HUES48 (cell line): ENCODE measurements around the gene RGL1.

Experiments used
- H3K27ac ChIP-seq: one replicate; pipeline ENCODE4 v1.7.0; 2013; ENCODE audit warnings: low read depth, low read length, inconsistent platforms
- H3K27me3 ChIP-seq: 2 replicates; pipeline ENCODE4 v1.6.1; 2013; ENCODE audit warnings: mild to moderate bottlenecking, low read length; ENCODE audit not compliant: control insufficient read depth, insufficient read depth
- H3K36me3 ChIP-seq: 2 replicates; pipeline ENCODE4 v1.6.1; 2013; ENCODE audit warnings: low read length; ENCODE audit not compliant: control insufficient read depth, insufficient read depth
- H3K4me1 ChIP-seq: 2 replicates; pipeline ENCODE4 v1.6.1; 2013; ENCODE audit warnings: mild to moderate bottlenecking, low read length; ENCODE audit not compliant: control insufficient read depth, insufficient read depth
- H3K4me3 ChIP-seq: 2 replicates; pipeline ENCODE4 v1.5.1; 2013; ENCODE audit warnings: mild to moderate bottlenecking, low read depth, low read length
- H3K9ac ChIP-seq: 2 replicates; pipeline ENCODE4 v1.6.1; 2013; ENCODE audit warnings: mild to moderate bottlenecking, low read depth, low read length, moderate library complexity
- H3K9me3 ChIP-seq: 2 replicates; pipeline ENCODE4 v1.6.1; 2013; ENCODE audit warnings: low read length; ENCODE audit not compliant: control insufficient read depth, insufficient read depth

The RGL1 gene

DNA sequence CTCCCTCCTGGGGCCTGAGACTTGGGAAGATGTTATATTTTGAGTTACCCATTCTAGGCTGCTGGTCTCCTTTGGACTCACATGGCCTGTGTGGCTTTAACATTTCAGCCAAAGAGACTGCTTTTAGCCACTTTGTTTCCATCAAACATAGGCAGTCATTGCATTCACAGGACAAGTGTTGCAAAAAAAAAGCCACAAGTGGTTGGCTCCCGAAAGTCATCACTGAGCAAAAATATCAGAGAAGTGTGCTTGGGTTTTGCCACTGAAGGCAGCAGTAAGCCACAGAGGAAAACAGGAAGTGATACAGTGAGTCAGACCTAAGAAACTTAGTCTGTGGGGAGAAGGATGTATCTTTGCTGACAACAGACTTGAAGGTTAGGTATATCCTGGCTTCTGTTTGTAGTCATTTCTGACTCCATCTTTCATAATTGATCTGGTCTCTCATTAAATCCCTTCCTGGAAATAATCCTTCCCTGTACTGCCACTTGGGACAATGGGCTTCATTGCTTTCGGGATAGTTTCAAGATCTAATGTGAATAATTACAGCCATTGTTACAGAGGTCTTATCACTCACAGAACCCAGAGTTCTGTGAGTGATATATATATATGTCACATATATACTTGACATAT is 151.8 kb downstream of the RGL1 start:
- H3K27me3 ChIP-seq, result no peaks in the 10 kb centered on the region
- H3K27ac ChIP-seq, result no peak overlapping the region
- H3K4me3 ChIP-seq, result no peak overlapping the region
- no peak overlapping the region for H3K9ac ChIP-seq
- no peaks in the 10 kb centered on the region for H3K36me3 ChIP-seq
- peaks cover 4% of the 10 kb centered on the region; the same call in 1 of the 2 replicates for H3K4me1 ChIP-seq
- H3K9me3 ChIP-seq, result no peaks in the 10 kb centered on the region

DNA sequence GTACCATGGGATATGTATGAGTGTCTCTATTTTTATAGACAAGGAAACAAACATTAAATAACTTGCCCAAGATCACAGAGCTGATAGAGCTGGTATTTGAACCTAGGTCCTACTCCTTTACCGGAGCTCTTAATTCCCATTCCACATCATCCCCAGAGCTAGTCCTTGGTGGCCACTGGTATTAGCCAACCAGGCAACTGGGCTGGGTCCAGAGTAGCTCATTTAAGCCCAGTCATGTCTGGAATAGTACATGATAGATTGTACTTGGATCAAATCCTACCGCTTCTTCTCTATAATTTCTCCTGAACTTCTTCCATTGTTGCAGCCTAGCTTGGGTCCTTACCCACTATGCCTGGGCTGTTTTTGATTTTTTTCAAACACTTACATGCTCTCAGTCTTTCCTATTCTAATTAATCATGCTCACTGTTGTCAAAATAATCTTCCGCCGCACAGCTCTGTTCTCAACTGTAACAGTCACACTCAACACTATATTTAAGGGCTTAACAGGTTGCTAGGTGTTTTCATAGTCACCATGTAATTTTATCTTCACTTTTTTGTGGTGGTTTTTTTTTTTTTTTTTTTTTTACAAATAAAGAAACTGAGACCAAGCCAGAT is 152.4 kb downstream of the RGL1 start:
- H3K4me3 ChIP-seq, result no peak overlapping the region
- peaks cover 4% of the 10 kb centered on the region; the same call in 1 of the 2 replicates for H3K4me1 ChIP-seq
- H3K9ac ChIP-seq, result no peak overlapping the region
- H3K27ac ChIP-seq, result no peak overlapping the region
- no peaks in the 10 kb centered on the region for H3K27me3 ChIP-seq
- no peaks in the 10 kb centered on the region for H3K9me3 ChIP-seq
- H3K36me3 ChIP-seq, result no peaks in the 10 kb centered on the region

DNA sequence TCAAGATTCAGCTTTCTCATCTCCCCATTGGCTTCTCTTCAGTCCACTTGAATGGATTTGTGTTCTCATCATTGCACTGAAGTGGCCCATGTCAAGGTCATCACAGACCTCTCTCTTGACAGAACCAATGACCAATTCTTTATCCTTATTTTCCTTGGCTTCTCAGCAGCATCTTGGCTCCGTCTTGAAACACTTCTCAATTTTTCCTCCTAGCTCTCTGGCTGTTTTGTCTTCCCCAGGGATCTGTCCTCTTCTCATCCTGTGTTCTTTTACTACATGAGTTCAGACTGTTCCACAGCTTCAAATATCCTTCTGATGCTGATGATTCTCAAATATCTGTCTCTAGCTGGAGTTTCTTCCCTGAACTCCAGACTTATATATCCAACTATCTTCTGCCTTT is 154.0 kb downstream of the RGL1 start:
- H3K36me3 ChIP-seq, result no peaks in the 10 kb centered on the region
- H3K27me3 ChIP-seq, result no peaks in the 10 kb centered on the region
- H3K27ac ChIP-seq, result no peak overlapping the region
- H3K9ac ChIP-seq, result no peak overlapping the region
- no peak overlapping the region for H3K4me3 ChIP-seq
- peaks cover 4% of the 10 kb centered on the region; the same call in 1 of the 2 replicates for H3K4me1 ChIP-seq
- H3K9me3 ChIP-seq, result no peaks in the 10 kb centered on the region

DNA sequence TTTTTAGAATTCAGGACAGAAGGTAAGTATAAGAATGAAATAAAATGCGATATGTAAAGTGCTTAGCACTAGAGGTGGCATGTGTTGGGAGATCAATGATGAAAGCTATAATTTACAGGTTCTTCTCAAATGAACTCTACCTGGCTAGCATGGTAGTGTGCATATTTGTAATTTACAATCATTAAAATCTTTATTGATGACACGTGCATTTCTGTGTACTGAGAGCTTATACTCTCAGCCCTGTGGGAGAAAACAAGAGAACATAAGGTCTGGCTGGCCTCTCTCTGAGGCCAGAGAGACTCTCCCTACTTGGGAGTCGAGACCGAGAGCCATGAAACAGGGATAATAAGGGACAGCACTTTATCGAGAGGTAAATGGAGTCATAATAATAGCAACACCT is 156.2 kb downstream of the RGL1 start:
- H3K27me3 ChIP-seq, result no peaks in the 10 kb centered on the region
- H3K27ac ChIP-seq, result no peak overlapping the region
- no peaks in the 10 kb centered on the region for H3K9me3 ChIP-seq
- no peaks in the 10 kb centered on the region for H3K36me3 ChIP-seq
- peaks cover 8% of the 10 kb centered on the region; the same call in 1 of the 2 replicates for H3K4me1 ChIP-seq
- H3K4me3 ChIP-seq, result no peak overlapping the region
- no peak overlapping the region for H3K9ac ChIP-seq

DNA sequence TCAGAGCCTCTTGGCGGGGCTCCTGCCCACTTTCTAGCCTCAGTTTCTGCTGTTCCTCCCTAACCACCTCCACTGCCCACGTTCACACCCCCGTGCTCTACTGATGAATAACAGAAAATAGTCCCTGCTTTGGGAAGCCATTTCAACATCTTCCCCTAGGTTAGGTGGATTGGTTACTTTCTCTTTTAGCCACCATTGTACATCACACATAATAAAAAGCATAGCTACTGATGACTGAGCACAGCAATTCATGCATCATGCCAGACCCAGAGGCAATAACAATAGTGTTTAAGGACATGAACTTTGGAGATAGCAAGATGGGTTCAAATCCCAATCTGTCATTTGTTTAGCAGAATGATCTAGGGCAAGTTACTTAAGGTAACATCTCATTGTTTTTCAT is 158.0 kb downstream of the RGL1 start:
- H3K9ac ChIP-seq, result no peak overlapping the region
- no peak overlapping the region for H3K4me3 ChIP-seq
- no peaks in the 10 kb centered on the region for H3K9me3 ChIP-seq
- no peaks in the 10 kb centered on the region for H3K27me3 ChIP-seq
- H3K27ac ChIP-seq, result no peak overlapping the region
- 0 out of 2 replicates have a peak, but pooled peaks cover 4% of the 10 kb centered on the region for H3K4me1 ChIP-seq
- H3K36me3 ChIP-seq, result no peaks in the 10 kb centered on the region

DNA sequence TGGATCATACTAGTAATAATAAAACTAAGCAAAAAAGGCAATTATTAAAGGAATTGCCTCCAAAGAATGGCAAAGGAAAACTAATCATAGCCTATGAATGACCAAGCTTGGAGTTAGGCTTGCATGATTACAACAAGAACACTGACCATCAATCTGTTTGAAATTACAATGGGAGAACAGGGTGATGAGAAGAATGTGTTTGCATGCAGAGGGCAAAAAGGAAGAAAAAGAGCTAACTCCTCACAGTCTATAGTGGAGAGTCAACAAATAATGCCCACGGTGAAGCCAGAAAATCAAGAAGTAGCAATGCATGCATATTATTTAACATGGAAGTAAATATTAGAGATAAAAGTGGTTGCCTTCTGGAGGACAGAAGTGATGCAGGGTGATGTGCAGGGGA is 160.8 kb downstream of the RGL1 start:
- Histone ChIP-seq H3K27me3 (no peaks in the 10 kb centered on the region), H3K36me3 (no peaks in the 10 kb centered on the region), H3K9me3 (no peaks in the 10 kb centered on the region), H3K9ac (no peak overlapping the region), H3K4me1 (0 out of 2 replicates have a peak, but pooled peaks cover 4% of the 10 kb centered on the region), H3K4me3 (no peak overlapping the region), H3K27ac (no peak overlapping the region)

DNA sequence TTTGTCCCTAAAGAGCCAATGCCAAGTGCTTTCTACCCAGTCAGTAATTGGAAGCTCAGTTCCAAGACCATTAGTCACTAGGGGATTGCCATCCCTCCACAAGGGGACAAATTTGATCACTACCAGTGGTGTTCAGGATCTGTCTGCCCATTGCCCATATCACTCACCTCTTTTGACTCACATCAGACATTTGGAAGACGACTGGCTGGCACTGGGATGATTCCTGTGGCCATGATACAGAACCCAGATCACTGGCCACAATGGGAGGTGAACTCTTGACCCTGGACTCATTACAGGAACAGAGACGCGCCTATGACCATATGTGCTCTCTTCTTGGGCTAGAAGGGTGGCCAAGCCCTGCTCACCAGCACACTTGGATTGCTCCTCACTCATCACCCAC is 161.6 kb downstream of the RGL1 start:
- H3K27me3 ChIP-seq, result no peaks in the 10 kb centered on the region
- no peak overlapping the region for H3K4me3 ChIP-seq
- no peaks in the 10 kb centered on the region for H3K36me3 ChIP-seq
- 0 out of 2 replicates have a peak, but pooled peaks cover 4% of the 10 kb centered on the region for H3K4me1 ChIP-seq
- H3K9me3 ChIP-seq, result no peaks in the 10 kb centered on the region
- no peak overlapping the region for H3K9ac ChIP-seq
- H3K27ac ChIP-seq, result no peak overlapping the region

DNA sequence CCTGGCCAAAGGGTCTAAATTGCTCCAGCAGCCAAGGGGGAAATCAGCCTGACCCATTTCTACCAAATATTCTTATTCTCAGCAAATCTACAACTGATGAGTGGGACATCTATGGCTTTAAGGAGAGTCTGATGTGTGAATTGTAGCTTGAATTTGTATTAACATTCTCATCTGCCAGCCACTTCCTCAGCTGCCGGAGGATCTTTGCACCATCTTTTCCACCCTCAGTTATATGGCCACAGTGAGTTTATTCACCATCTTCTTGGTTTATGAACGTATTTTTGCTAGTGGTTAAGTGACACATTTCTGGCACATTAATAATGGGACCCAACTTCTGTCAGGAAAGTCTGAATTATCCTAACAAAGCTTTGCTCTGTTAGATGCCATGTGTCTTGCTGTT is 163.0 kb downstream of the RGL1 start:
- Histone ChIP-seq H3K27ac (no peak overlapping the region), H3K27me3 (no peaks in the 10 kb centered on the region), H3K4me1 (0 out of 2 replicates have a peak, but pooled peaks cover 4% of the 10 kb centered on the region), H3K9me3 (no peaks in the 10 kb centered on the region), H3K36me3 (no peaks in the 10 kb centered on the region), H3K4me3 (no peak overlapping the region), H3K9ac (no peak overlapping the region)

DNA sequence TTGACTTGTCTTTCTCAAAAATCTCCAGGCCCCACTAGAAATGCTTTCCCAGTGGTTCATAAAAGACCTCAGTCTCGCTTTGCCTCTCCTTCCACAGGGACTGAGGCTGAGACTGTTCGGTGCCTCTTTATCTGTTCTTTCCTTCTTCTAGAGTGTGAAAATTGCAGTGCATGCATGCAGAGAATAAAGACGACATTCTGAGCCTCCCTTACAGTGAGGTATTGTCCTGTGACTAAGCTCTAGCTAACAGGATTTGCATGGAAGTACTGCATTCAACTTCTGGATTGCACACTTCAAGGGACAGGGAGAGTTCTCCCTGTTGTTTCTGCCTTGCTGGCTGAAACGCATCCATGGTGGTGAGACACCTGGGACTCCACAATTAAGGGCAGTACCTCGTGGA is 163.5 kb downstream of the RGL1 start:
- no peak overlapping the region for H3K27ac ChIP-seq
- H3K9ac ChIP-seq, result no peak overlapping the region
- no peak overlapping the region for H3K4me3 ChIP-seq
- H3K27me3 ChIP-seq, result no peaks in the 10 kb centered on the region
- no peaks in the 10 kb centered on the region for H3K9me3 ChIP-seq
- no peaks in the 10 kb centered on the region for H3K36me3 ChIP-seq
- H3K4me1 ChIP-seq, result 0 out of 2 replicates have a peak, but pooled peaks cover 4% of the 10 kb centered on the region

DNA sequence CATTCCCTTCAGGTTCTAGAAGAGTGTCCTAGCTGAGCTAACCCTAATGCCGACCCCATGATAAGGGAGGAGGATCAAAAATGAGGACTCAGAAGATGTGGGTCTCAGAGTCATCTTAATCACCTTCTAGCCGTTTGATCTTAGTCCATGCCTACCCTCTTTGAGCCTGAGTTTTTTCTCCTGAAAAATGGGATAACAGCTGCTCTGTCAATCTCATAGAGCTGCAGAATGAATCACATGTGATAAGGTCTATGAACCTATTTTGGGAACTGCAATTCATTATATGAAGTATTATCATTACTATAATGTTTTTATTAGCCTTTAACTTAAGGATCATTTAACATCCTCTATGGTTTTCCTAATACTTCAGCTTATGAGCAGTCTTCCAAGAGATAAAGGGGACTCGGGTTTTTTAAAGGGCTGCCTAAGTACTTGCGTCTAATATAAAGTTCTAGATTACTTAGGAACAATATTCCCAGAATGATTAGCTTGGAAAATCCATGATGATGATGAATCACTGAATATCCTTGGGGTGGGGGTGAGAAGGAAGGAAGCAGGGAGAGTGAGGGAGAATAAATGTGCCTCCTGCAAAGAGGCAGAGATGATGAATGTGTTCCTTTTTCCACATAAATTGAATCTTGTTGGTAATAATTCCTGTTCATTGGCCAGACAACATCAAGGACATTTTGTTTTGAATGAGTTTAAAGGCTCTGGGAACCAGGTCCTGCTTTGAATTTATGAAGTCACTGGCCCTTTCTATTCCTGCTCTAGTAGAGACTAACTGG is 165.8 kb downstream of the RGL1 start:
- 0 out of 2 replicates have a peak, but pooled peaks cover 3% of the 10 kb centered on the region for H3K4me1 ChIP-seq
- no peak overlapping the region for H3K4me3 ChIP-seq
- no peaks in the 10 kb centered on the region for H3K27me3 ChIP-seq
- no peak overlapping the region for H3K27ac ChIP-seq
- no peaks in the 10 kb centered on the region for H3K9me3 ChIP-seq
- no peaks in the 10 kb centered on the region for H3K36me3 ChIP-seq
- no peak overlapping the region for H3K9ac ChIP-seq

DNA sequence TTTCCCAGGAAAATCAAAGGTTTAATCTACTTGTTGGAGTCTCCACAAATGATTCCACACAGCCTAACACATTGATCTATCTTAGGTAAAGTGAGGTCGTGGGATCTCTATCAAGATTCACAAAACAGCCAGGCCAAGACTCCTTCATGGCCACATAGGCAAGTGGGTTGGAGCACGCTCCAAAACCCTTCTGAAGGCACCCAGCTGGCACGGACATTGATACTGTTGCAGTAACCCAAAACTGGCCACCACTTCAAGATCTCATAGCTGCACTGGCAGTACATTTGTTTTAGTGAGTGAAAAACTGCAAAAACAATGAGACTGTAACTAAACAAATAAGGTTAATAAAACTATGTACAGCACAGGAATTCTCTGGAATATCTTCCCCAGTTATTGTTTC is 170.7 kb downstream of the RGL1 start:
- Histone ChIP-seq H3K4me3 (no peak overlapping the region), H3K27me3 (no peaks in the 10 kb centered on the region), H3K9ac (no peak overlapping the region), H3K36me3 (no peaks in the 10 kb centered on the region), H3K4me1 (0 out of 2 replicates have a peak, but pooled peaks cover 5% of the 10 kb centered on the region), H3K27ac (no peak overlapping the region), H3K9me3 (no peaks in the 10 kb centered on the region)
